ENCODE data around the gene HPX. TPM values are rescaled to one million over a fixed set of nuclear protein-coding genes. Genes with fewer than 3 reads are reported as not detected.

The HPX gene
- total and polyA plus RNA-seq, 4 donors = 0.46 to 3.5 (median 1.8) TPM

DNA sequence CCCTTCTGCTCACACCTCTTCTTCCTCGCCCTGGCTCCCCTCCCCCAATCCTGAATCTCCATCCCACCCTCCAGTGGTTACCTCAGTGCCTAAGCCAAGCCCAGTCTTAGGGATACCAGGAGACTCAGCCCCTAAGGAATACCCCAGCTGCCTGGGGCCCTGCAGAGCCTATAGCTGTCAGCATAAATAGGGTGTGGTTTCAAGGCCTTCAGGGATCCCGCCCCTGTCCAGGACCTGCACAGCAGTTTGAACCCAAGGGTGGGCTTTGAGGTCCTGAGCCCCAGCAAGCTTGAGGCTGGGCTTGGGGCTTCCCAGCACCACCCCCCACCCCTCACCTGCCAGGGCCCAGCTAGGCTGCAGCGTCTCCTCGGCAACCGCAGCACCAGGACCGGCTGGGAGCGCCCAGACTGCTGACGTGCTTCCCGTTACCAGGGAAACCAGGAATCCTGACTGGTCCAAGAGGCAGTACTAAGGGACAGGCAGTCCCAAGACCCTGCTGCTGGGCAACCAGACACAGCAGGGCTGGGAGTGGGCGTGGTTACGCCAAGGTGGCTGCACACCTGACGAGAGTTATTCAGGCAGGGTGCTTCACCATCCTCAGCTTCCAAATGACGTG, 35.6 kb downstream of the HPX start:
- no peak overlapping the region for H3K27ac ChIP-seq (ENCODE audit: low read depth in 1 of 2, low read length in 1 of 2)
- 85 to 91% methylated on average over 13 of the region's 13 CpGs for WGBS, 2 donors

DNA sequence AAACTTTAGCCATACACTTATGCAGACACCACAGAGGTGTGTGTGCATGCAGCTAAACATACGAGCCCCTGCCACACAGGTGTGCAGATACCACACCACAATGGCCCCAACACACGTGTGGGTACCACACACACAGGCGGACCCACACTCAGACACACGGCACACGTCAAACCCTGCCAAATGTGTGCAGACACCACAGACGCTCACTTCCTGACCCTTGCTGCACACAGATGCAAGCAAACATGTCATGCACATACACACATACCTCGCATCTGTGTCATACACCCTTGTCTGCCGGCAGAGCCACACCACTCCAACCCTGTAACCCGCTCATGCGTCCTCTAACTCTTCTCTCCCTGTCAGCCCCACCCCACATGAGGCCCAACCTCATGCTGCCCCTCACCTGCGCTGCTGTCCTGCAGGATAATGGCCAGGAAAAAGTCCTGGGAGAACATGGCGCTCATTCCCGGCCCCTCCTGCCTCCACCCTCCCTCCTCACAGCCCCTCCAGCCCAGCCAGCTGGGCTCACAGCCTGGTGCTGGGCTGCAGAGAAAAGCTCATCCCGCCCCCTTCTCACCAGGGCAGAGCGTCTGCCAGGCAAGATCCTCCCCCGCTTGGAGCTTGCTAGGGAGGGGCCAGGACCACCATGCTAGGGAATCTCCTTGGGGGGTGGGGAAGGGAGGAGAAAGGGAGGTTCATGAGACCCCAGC, 36.3 kb downstream of the HPX start:
- H3K27ac ChIP-seq (ENCODE audit: low read depth in 1 of 2, low read length in 1 of 2) = no peak overlapping the region
- no peak for ATAC-seq (ENCODE audit: insufficient read depth, low FRiP score)

More for the DNA sequence above, 35.6 kb downstream of the HPX start:
- no peak overlapping the region for H3K9ac ChIP-seq (ENCODE audit: insufficient read depth in 1 of 2, low read length in 2 of 2)
- DNase-seq (peak; percentile 49 to 72 (median 56)), ATAC-seq (ENCODE audit: insufficient read depth, low FRiP score) (no peak)
- peaks cover 0 to 2% (median 0%) of the 10 kb centered on the region in 5 donors for H3K4me1 ChIP-seq (ENCODE audit: control insufficient read depth in 5 of 5, insufficient read depth in 5 of 5, low read length in 5 of 5)
- peaks cover 5 to 13% (median 6%) of the 10 kb centered on the region in 4 donors for H3K36me3 ChIP-seq (ENCODE audit: control insufficient read depth in 4 of 4, insufficient read depth in 4 of 4, low read length in 4 of 4)
- no peaks in the 10 kb centered on the region for H3K27me3 ChIP-seq (ENCODE audit: control insufficient read depth in 3 of 3, insufficient read depth in 3 of 3, low read length in 2 of 3)
- no peak overlapping the region for H3K4me3 ChIP-seq
- no peaks in the 10 kb centered on the region for H3K9me3 ChIP-seq (ENCODE audit: control insufficient read depth in 4 of 4, insufficient read depth in 3 of 4, low read length in 3 of 4)
- TF ChIP-seq, protein P1, sequence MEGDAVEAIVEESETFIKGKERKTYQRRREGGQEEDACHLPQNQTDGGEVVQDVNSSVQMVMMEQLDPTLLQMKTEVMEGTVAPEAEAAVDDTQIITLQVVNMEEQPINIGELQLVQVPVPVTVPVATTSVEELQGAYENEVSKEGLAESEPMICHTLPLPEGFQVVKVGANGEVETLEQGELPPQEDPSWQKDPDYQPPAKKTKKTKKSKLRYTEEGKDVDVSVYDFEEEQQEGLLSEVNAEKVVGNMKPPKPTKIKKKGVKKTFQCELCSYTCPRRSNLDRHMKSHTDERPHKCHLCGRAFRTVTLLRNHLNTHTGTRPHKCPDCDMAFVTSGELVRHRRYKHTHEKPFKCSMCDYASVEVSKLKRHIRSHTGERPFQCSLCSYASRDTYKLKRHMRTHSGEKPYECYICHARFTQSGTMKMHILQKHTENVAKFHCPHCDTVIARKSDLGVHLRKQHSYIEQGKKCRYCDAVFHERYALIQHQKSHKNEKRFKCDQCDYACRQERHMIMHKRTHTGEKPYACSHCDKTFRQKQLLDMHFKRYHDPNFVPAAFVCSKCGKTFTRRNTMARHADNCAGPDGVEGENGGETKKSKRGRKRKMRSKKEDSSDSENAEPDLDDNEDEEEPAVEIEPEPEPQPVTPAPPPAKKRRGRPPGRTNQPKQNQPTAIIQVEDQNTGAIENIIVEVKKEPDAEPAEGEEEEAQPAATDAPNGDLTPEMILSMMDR (IDR thresholded peaks at IDR 0.05; ENCODE audit: control extremely low read depth, extremely low read depth) = no peak

DNA sequence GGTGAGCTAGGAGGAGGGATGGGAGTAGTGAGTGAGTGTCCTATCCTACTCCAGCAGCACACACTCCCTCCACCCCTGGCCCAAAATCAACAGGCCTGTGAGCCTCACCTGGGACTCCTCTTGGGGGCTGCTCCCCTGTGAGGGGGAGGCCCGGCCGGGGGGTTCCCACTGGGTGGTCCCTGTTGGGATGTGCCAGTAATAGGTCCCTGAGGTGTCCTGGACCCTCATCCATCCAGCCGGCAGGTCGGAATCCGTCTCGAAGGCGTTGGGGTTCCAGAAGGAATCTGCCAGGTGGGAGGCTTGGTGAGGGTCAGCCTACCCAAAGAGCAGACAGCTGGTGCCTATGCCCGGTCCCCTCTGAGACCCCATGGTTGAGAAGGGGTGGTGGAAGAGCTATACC, 37.2 kb downstream of the HPX start:
- no peaks in the 10 kb centered on the region for H3K27me3 ChIP-seq (ENCODE audit: control insufficient read depth in 3 of 3, insufficient read depth in 3 of 3, low read length in 2 of 3)
- ATAC-seq (ENCODE audit: insufficient read depth, low FRiP score) = no peak
- H3K9ac ChIP-seq (ENCODE audit: insufficient read depth in 1 of 2, low read length in 2 of 2) = no peak overlapping the region
- 94% methylated on average over 8 of the region's 8 CpGs for WGBS, 2 donors
- no peak overlapping the region for H3K4me3 ChIP-seq
- peaks cover 0 to 2% (median 0%) of the 10 kb centered on the region in 5 donors for H3K4me1 ChIP-seq (ENCODE audit: control insufficient read depth in 5 of 5, insufficient read depth in 5 of 5, low read length in 5 of 5)
- H3K9me3 ChIP-seq (ENCODE audit: control insufficient read depth in 4 of 4, insufficient read depth in 3 of 4, low read length in 3 of 4) = no peaks in the 10 kb centered on the region
- no peak overlapping the region for H3K27ac ChIP-seq (ENCODE audit: low read depth in 1 of 2, low read length in 1 of 2)
- no peak for DNase-seq
- TF ChIP-seq, protein P1 (IDR thresholded peaks at IDR 0.05; ENCODE audit: control extremely low read depth, extremely low read depth) = no peak
- peaks cover 5 to 13% (median 8%) of the 10 kb centered on the region in 4 donors for H3K36me3 ChIP-seq (ENCODE audit: control insufficient read depth in 4 of 4, insufficient read depth in 4 of 4, low read length in 4 of 4)

More for the DNA sequence above, 36.3 kb downstream of the HPX start:
- no peak for DNase-seq
- Histone ChIP-seq H3K27me3 (ENCODE audit: control insufficient read depth in 3 of 3, insufficient read depth in 3 of 3, low read length in 2 of 3) (no peaks in the 10 kb centered on the region), H3K4me1 (ENCODE audit: control insufficient read depth in 5 of 5, insufficient read depth in 5 of 5, low read length in 5 of 5) (peaks cover 0 to 2% (median 0%) of the 10 kb centered on the region in 5 donors), H3K9me3 (ENCODE audit: control insufficient read depth in 4 of 4, insufficient read depth in 3 of 4, low read length in 3 of 4) (no peaks in the 10 kb centered on the region), H3K36me3 (ENCODE audit: control insufficient read depth in 4 of 4, insufficient read depth in 4 of 4, low read length in 4 of 4) (peaks cover 2 to 13% (median 6%) of the 10 kb centered on the region in 4 donors), H3K9ac (ENCODE audit: insufficient read depth in 1 of 2, low read length in 2 of 2) (no peak overlapping the region), H3K4me3 (no peak overlapping the region)
- TF ChIP-seq, protein P1 (IDR thresholded peaks at IDR 0.05; ENCODE audit: control extremely low read depth, extremely low read depth) = no peak
- WGBS, 2 donors = 82 to 90% methylated on average over 16 of the region's 16 CpGs
